ENCODE results near the gene HMOX2. TPM values are rescaled to one million over a fixed set of nuclear protein-coding genes. Genes with fewer than 3 reads are reported as not detected.

Gene HMOX2
- polyA plus RNA-seq, 2 of the 4 experiments (the other 2 are of a cell fraction): 35.4 to 47.7 TPM

DNA sequence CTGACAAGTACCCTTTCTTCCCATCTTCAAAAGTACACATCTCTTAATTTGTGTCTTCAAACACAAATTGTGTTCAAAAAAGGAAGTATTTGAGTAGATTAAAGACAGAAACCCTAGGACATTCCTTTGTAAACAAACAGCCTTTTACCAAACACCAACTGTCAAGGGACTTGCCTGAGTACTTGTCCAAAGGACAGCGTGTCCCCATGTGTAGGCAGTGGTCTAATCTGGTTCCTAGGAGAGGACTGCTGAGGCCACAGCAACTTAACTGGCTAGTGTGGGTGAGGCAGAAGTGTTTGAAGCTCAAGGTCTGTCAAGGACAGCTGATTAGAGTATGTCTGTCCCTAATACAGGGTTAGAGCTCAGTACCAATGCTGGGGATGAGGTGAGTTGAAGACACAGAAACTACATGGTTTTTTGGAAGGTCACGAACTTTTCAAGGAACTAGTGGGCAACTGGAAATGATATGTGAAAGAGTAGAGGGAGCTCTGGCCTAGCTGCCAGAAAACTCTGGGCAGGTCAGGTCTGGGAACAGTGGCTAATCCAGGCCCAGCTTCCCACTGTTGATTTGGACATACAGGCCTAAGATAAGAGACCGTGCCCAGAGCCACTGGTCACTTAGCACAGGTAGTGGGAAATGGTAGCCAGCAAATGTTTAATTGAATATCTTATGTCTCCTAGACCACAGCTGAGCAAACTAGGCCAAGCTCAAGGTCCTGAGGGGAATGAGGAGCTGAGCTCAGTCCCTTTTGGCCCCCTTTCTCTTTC lies 10.1 kb downstream of the HMOX2 start:
- Histone ChIP-seq H3K27ac (peak overlapping the region in 1 of 2 experiments; percentile 7; a peak in 1 of 6 replicates), H3K4me1 (peaks cover 18% of the 10 kb centered on the region; the same call in 2 of the 3 replicates), H3K4me2 (no peak overlapping the region), H3K4me3 (no peak overlapping the region), H3K9me3 (no peaks in the 10 kb centered on the region)
- FAIRE-seq (no peak), ATAC-seq (no peak), DNase-seq (ENCODE audit: low read depth in 1 of 2, low spot score in 1 of 2) (no peak)
- POLR2A ChIA-PET: no interaction called here
- CTCF ChIA-PET: interaction anchor here (0.8 to 4.5 kb wide), 6 partner anchors 10 to 100 kb away, joined by 3 to 19 read pairs (median 3); partner anchors contain the start of gene HMOX2
- WGBS (ENCODE audit: missing lambda C conversion rate): 97% methylated on average over 3 of the region's 3 CpGs
- TF ChIP-seq RFX5 (IDR thresholded peaks at IDR 0.05) (no peak), HOXB13 (CRISPR knock-in tag; IDR thresholded peaks at IDR 0.05; ENCODE audit: low read depth) (no peak), ESRRA (IDR thresholded peaks at IDR 0.05; ENCODE audit: borderline replicate concordance, low read length) (no peak), RARB (CRISPR knock-in tag; IDR thresholded peaks at IDR 0.05) (no peak), FOXS1 (CRISPR knock-in tag; IDR thresholded peaks at IDR 0.05) (no peak), SREBF2 (IDR thresholded peaks at IDR 0.05) (no peak), ZC3H11A (IDR thresholded peaks at IDR 0.05) (no peak), POLR2A (IDR thresholded peaks at IDR 0.05; ENCODE audit: low read length) (no peak), SMC3 (IDR thresholded peaks at IDR 0.05) (no peak), HOXB5 (CRISPR knock-in tag; IDR thresholded peaks at IDR 0.05) (no peak), EHF (CRISPR knock-in tag; IDR thresholded peaks at IDR 0.05) (no peak), TP53 (CRISPR knock-in tag; IDR thresholded peaks at IDR 0.05) (no peak)
- TF ChIP-seq, protein P1, sequence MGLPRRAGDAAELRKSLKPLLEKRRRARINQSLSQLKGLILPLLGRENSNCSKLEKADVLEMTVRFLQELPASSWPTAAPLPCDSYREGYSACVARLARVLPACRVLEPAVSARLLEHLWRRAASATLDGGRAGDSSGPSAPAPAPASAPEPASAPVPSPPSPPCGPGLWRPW (IDR thresholded peaks at IDR 0.05): no peak
- TF ChIP-seq, protein P2, sequence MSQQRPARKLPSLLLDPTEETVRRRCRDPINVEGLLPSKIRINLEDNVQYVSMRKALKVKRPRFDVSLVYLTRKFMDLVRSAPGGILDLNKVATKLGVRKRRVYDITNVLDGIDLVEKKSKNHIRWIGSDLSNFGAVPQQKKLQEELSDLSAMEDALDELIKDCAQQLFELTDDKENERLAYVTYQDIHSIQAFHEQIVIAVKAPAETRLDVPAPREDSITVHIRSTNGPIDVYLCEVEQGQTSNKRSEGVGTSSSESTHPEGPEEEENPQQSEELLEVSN (IDR thresholded peaks at IDR 0.05; ENCODE audit: borderline replicate concordance, low read depth): no peak
- TF ChIP-seq, protein P3, sequence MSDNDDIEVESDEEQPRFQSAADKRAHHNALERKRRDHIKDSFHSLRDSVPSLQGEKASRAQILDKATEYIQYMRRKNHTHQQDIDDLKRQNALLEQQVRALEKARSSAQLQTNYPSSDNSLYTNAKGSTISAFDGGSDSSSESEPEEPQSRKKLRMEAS (IDR thresholded peaks at IDR 0.05): no peak

DNA sequence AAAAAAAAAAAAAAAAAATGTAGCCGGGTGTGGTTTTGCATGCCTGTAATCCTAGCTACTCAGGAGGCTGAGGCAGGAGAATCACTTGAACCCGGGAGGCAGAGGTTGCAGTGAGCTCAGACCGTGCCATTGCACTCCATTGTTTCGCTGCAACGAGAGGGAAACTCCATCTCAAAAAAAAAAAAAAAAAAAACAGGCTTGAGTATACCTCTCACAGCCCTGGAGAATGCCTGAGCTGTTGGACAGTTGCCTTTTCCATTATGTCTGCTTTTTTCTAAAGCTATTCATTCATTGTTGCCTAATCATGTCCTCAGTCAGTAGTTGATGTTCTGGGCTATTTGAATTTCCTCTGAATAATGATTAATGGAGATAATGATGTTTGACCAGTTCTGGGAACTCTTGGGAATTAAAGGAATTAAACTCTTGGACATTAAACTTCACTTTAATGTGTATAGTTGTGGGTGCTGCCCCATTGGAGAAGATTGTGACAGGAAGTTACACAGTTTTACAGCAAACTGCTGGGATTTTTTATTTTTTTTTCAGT lies 11.8 kb downstream of the HMOX2 start:
- FAIRE-seq: no peak
- ChIA-PET POLR2A (interaction anchor here (0.6 kb wide), 2 partner anchors 24 to 61 kb away, joined by 3 to 5 read pairs; no protein-coding TSS in a partner anchor), CTCF (interaction anchor here (0.7 to 4.5 kb wide), 4 partner anchors 9 to 22 kb away, joined by 3 to 19 read pairs (median 4); no protein-coding TSS in a partner anchor)
- ATAC-seq: peak in 1 of 2 experiments; percentile 51; a peak in 2 of 6 replicates
- DNase-seq (ENCODE audit: low read depth in 1 of 2, low spot score in 1 of 2): no peak
- peaks cover 18% of the 10 kb centered on the region; the same call in 2 of the 3 replicates for H3K4me1 ChIP-seq
- no peaks in the 10 kb centered on the region for H3K9me3 ChIP-seq
- no peak for TF ChIP-seq HEYL (CRISPR knock-in tag; IDR thresholded peaks at IDR 0.05)
- TF ChIP-seq SREBF2 (IDR thresholded peaks at IDR 0.05): no peak
- TF ChIP-seq FOSL2 (IDR thresholded peaks at IDR 0.05): no peak
- TF ChIP-seq FOSL2 (CRISPR knock-in tag; IDR thresholded peaks at IDR 0.05): no peak
- TF ChIP-seq, protein P4, sequence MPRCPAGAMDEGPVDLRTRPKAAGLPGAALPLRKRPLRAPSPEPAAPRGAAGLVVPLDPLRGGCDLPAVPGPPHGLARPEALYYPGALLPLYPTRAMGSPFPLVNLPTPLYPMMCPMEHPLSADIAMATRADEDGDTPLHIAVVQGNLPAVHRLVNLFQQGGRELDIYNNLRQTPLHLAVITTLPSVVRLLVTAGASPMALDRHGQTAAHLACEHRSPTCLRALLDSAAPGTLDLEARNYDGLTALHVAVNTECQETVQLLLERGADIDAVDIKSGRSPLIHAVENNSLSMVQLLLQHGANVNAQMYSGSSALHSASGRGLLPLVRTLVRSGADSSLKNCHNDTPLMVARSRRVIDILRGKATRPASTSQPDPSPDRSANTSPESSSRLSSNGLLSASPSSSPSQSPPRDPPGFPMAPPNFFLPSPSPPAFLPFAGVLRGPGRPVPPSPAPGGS (IDR thresholded peaks at IDR 0.05): no peak
- no peak for TF ChIP-seq NR3C1 (IDR thresholded peaks at IDR 0.05)
- TF ChIP-seq, protein P5, sequence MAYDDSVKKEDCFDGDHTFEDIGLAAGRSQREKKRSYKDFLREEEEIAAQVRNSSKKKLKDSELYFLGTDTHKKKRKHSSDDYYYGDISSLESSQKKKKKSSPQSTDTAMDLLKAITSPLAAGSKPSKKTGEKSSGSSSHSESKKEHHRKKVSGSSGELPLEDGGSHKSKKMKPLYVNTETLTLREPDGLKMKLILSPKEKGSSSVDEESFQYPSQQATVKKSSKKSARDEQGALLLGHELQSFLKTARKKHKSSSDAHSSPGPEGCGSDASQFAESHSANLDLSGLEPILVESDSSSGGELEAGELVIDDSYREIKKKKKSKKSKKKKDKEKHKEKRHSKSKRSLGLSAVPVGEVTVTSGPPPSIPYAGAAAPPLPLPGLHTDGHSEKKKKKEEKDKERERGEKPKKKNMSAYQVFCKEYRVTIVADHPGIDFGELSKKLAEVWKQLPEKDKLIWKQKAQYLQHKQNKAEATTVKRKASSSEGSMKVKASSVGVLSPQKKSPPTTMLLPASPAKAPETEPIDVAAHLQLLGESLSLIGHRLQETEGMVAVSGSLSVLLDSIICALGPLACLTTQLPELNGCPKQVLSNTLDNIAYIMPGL (CRISPR knock-in tag; IDR thresholded peaks at IDR 0.05; ENCODE audit: borderline replicate concordance): no peak
- no peak for TF ChIP-seq ESRRA (IDR thresholded peaks at IDR 0.05; ENCODE audit: borderline replicate concordance, low read length)
- TF ChIP-seq HDAC2 (IDR thresholded peaks at IDR 0.05): no peak
- 66% methylated on average over 5 of the region's 5 CpGs for WGBS (ENCODE audit: missing lambda C conversion rate)
- H3K27ac ChIP-seq: no peak overlapping the region
- H3K4me3 ChIP-seq: no peak overlapping the region
- no peak overlapping the region; the same call in 2 of the 3 replicates for H3K4me2 ChIP-seq
